GM18526 (cell line): Measurements from ENCODE around the gene NAA50.

ENCODE experiments used
- POLR2A ChIP-seq: IDR thresholded peaks from 3 replicates; pipeline ENCODE4 v1.6.1; 2011; ENCODE audit not compliant: insufficient read length; ENCODE audit errors: extremely low read depth

The NAA50 gene

DNA sequence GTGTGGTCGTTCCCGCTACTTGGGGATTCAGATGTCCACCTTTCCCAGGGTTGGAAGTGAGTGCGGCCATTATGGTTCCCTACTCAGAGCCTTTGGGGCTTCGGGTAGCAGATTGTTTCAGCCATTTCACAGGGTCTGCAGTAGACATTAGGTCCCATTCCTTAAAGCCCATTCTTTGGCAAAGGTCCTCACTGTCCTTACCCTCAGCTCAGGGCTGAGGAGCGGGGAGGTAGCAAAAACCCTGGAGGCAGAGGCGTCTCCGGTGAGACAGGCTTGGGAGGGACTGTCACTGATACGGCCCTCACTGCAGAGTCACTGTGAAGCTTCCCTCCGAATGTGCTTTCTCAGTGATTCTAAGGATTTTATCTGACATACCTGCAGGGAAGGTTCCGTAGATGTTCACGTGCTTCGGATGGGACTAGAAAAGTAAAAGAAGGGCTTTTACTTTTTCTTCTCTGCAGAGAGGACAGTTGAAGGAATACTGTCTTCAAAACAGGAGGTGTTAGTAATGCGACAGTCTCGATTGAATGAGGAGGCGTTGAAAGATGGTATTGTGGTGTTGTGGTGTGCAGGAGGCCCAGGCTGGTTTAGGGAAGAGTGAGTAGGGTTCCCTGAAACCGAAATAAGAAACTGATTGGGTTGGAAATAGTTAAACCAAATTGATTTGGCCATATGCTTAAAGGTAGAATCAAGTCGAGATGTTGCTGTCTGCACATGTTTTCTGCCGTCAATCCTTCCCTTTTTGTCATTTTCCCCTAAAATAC, 1.4 kb upstream of the NAA50 start:
- no peak for TF ChIP-seq POLR2A

DNA sequence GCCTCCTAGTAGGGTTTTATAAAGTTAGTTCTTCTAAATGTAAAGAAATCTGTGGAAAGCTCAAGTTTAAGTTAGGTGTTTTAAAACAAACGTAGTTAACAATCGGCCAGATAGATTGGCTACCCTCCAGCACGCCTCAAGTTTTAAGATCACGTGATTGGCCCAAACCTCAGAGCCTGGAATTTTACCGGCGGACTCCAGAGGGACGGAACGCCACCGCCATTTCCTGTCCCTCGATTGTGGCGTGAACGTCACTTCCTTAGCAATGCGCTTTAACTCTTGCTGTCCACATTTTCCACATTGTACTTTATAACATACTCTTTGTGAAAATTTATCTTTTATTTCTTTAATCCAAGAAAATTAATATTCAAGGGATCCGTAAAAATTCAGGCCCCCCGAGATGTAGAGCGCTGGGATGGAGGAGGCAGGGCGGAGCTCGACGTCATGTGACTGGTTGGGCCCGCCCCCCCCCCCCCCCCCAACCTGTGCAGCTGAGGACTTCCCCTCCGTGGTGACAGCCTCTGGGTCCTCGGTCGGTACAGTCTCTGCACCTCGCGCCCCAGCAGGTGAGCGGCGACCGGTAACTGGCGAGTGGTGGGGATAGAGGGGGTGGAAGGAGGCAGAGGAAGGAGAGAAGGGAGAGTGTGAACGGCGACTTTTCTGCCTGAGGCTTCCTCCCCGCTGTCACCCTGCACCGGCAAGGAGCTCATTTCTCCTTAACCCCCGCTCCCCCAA, 666 bp upstream of the NAA50 start, which contains the start of gene ATP6V1A:
Gene ATP6V1A, plus strand, starts transcription at position 488 of the 735 bp plus-strand sequence. CDS start 31,719 bp downstream, outside the sequence.
- peak; percentile 71 for TF ChIP-seq POLR2A

GRCh38 chr3:113744941-113745755, 901 bp downstream of the NAA50 start:
- no peak for TF ChIP-seq POLR2A

GRCh38 chr3:113743006-113743630, 2.9 kb downstream of the NAA50 start:
- TF ChIP-seq POLR2A: no peak

GRCh38 chr3:113741620-113742019, 4.4 kb downstream of the NAA50 start:
- no peak for TF ChIP-seq POLR2A

DNA sequence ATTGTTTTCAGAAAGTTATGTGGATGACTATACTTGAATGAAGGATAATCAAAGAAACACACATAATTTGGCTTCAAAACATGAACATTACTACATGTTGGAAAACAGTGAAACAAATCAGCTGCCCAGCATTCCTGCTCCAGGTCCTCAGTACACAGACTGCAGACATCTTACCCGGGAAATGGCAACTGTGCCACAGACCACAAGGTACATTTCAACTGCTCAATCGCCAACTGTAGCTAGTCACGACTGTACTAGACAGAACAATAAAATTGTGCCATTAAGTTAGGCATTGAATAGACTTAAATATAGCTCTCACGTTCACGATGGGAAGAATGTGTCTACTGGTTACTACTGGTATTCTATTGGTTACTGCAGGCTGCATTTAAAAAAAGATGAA, 5.0 kb downstream of the NAA50 start:
- TF ChIP-seq POLR2A: no peak

DNA sequence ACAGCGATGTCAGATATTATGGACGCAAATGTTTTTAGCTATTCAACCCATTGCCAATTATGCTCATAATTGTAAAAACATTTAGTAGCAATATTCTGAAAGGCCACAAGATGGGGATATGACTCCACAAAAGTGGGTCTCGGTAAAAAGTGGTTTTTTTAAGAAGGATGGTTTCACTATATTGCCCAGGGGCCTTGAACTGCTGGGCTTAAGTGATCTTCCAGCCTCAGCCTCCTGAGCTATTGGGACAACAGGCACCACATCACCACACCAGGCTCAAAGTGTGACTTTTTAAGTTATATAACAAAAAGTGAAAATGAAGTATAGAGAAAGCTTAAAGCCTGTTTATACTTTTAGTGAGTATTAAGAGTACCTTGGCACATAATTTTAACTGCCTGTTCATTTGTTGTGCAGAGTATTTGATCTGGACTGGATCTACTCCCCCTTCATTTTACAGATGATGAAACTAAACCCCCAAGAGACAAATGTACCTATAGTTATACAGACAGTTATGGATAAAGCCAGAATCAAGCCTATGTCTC, 9.4 kb downstream of the NAA50 start:
- no peak for TF ChIP-seq POLR2A

DNA sequence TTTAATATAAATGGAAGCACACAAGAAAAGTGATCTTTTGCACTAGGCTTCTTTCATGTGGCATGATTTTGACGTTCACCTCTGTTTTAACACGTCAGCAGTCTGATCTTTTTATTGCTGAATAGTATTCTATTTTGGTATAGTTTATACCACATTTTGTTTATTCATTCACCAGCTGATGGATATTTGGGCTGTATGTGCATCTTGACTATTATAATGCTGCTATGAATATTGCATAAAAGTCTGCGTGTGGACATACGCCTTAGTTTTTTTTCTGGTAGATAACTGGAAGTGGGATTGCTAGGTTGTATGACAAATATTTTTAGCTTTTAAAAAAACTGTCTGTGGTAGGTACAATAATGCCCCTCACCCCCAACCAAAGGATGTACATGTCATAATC, 14.4 kb downstream of the NAA50 start:
- no peak for TF ChIP-seq POLR2A

DNA sequence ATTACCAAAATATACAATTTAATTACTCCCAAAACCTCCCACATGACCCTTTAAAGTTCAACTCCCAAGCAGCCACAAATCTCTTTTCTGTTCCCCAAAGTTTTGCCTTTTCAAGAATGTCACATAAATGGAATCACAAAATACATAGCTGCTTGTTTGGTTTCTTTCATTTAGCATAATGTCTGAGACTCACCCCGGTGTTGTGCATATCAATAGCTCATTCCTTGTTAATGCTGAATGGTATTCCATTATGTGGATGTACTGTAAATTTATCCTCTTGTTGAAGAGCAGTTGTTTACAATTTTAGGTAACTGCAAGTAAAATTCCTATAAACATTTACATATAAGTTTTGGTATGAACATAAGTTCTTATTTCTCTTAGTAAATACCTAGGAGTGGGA, 15.5 kb downstream of the NAA50 start:
- no peak for TF ChIP-seq POLR2A

DNA sequence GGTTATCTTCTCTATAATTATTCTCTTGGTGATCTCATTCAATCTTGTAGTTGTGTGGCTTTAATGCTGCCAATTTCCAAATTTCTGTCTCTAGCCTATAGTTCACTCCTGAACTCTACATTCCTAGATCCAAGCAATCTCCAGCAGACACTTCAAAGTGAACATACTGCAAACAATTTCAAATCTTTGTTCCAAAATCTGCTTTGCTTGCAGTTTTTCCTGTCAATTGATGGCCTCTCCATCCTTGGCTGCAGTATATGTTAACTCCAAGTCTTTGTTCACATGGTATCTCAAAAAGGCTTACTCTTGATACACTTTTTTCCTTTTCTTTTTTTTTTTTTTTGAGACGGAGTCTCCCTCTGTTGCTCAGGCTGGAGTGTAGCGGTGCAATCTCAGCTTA, 17.4 kb downstream of the NAA50 start:
- TF ChIP-seq POLR2A: no peak

DNA sequence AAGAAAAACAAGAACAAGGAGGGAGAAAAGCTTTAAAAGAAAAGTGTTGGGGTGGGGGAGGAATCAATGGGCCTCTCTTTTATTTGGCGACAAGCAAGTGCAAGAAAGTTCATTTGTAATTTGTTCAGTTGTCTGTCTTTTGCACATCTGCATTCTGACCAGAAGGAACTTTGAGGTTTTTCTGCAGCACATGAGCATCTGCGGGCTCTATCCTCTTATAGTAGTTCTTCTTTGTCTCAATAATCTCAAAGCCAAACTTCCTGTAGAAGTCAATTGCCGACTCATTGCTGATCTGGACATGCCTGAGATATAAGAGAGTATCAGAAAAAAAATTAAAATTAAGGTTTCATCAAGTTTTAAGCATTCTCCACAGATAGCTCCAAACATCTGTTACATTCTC, 24.4 kb downstream of the NAA50 start:
- no peak for TF ChIP-seq POLR2A

DNA sequence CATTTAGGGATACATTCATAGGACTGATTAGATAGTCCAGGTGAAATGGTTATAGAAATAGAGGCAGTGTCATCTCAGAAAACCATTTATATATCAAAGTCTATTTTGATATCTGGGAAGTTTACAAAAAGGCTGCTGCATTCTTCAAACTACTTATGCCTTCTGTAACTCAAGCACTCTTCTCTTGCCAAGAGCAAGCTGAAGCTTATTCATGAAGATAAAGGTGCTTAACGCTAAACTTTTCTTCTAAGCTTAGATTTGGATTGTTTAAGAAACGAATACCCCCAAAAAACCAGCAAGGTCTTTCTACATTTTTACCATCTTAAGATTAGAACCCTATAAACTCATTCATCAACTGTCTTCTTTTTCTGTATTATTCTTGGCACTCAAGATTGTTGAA, 26.3 kb downstream of the NAA50 start:
- no peak for TF ChIP-seq POLR2A

- TF ChIP-seq POLR2A: no peak
Measured at GRCh38 chr3:113719294-113719693, 26.8 kb downstream of the NAA50 start.

GRCh38 chr3:113717818-113718217, 28.2 kb downstream of the NAA50 start:
- no peak for TF ChIP-seq POLR2A

- TF ChIP-seq POLR2A: no peak
Measured at GRCh38 chr3:113717308-113717707, 28.7 kb downstream of the NAA50 start.
